Activated T-helper 2 cell treated with anti-CD3 and anti-CD28 coated beads, Interferon-gamma antibody, Interleukin-2, Interleukin-4, amounts not matched to agents 10 μg/mL and 5 μg/mL and 100 μg/mL, durations not matched to agents 14 hours and 24 hours and 36 hours (primary cell): Measurements from ENCODE around the gene DPH1. TPM values are rescaled to one million over a fixed set of nuclear protein-coding genes. Genes with fewer than 3 reads are reported as not detected.

Experiments used
- DNase-seq: peaks from one replicate; pipeline ENCODE4 v3.0.0; 2021; ENCODE audit warnings: low spot score
- H3K27ac Mint-ChIP-seq: one replicate; pipeline ENCODE4 v1.8.0; 2021; ENCODE audit warnings: mixed read lengths
- H3K27me3 Mint-ChIP-seq: one replicate; pipeline ENCODE4 v1.8.0; 2021; ENCODE audit warnings: low read depth, mixed read lengths
- H3K36me3 Mint-ChIP-seq: one replicate; pipeline ENCODE4 v1.8.0; 2021; ENCODE audit warnings: low read depth, mixed read lengths
- H3K4me1 Mint-ChIP-seq: one replicate; pipeline ENCODE4 v1.8.0; 2021; ENCODE audit warnings: low read depth, mixed read lengths
- H3K4me3 Mint-ChIP-seq: one replicate; pipeline ENCODE4 v1.8.0; 2021; ENCODE audit warnings: low read depth, mild to moderate bottlenecking, moderate library complexity, mixed read lengths
- H3K9me3 Mint-ChIP-seq: one replicate; pipeline ENCODE4 v1.8.0; 2021; ENCODE audit warnings: mixed read lengths
- intact Hi-C: fragments of 100-400 bp; cut with micrococcal nuclease; formaldehyde crosslinking; loops from one replicate; pipeline ENCODE4 v1.15.1; 2023
- total RNA-seq: library from RNA; stranded (reverse); gene quantifications from 2 replicates; pipeline ENCODE4 v1.2.3, GENCODE V29; 2022

DPH1 gene
- total RNA-seq, 1 donor from 2014 or later: 47.5 TPM

- Mint-ChIP-seq H3K9me3 (no peaks in the 10 kb centered on the region), H3K27ac (peak overlapping the region; percentile 4), H3K4me1 (peaks cover 71% of the 10 kb centered on the region), H3K4me3 (peak overlapping the region; percentile 91), H3K36me3 (peaks cover 28% of the 10 kb centered on the region), H3K27me3 (no peaks in the 10 kb centered on the region)
- intact Hi-C loops: loop anchor here (5.0 kb wide), 1 partner anchor 66 kb away; no protein-coding TSS in a partner anchor
- no peak for DNase-seq
Measured at GRCh38 chr17:2090804-2091534, 61.0 kb downstream of the DPH1 start.

GRCh38 chr17:2092253-2092652 is 62.3 kb downstream of the DPH1 start:
- Mint-ChIP-seq H3K4me1 (peaks cover 58% of the 10 kb centered on the region), H3K27me3 (no peaks in the 10 kb centered on the region), H3K27ac (peak overlapping the region; percentile 9), H3K9me3 (no peaks in the 10 kb centered on the region), H3K4me3 (no peak overlapping the region), H3K36me3 (peaks cover 22% of the 10 kb centered on the region)
- DNase-seq: no peak
- intact Hi-C loops: loop anchor here (5.0 kb wide), 1 partner anchor 65 kb away; no protein-coding TSS in a partner anchor

GRCh38 chr17:2093349-2093748 is 63.4 kb downstream of the DPH1 start:
- H3K36me3 Mint-ChIP-seq: peaks cover 24% of the 10 kb centered on the region
- no peaks in the 10 kb centered on the region for H3K27me3 Mint-ChIP-seq
- no peak overlapping the region for H3K4me3 Mint-ChIP-seq
- intact Hi-C loops: loop anchor here (5.0 kb wide), 1 partner anchor 64 kb away; no protein-coding TSS in a partner anchor
- H3K4me1 Mint-ChIP-seq: peaks cover 57% of the 10 kb centered on the region
- DNase-seq: no peak
- H3K9me3 Mint-ChIP-seq: no peaks in the 10 kb centered on the region
- H3K27ac Mint-ChIP-seq: no peak overlapping the region

Other genes starting within 250 kb of the DPH1 start
- 26.9 and 31.0 TPM in 2 replicates for gene SMYD4, start 200.3 kb upstream of the DPH1 start, total RNA-seq
- 229 and 243 TPM in 2 replicates for gene RPA1, start 200.1 kb upstream of the DPH1 start, total RNA-seq
- gene RTN4RL1, start 4.8 kb upstream of the DPH1 start, total RNA-seq: 0.25 and 0.51 TPM in 2 replicates
- gene OVCA2, start 11.9 kb downstream of the DPH1 start, total RNA-seq: 29.9 and 35.8 TPM in 2 replicates
- gene HIC1, start 24.9 kb downstream of the DPH1 start, total RNA-seq: 42.6 and 43.5 TPM in 2 replicates